T-helper 2 cell treated with Interferon-gamma antibody and Interleukin-4, amounts not matched to agents 5 μg/mL and 100 μg/mL, for 36 hours (primary cell): ENCODE results near the gene KCNQ1.

Experiments used
- DNase-seq: peaks from one replicate; pipeline ENCODE4 v3.0.0; 2021; ENCODE audit warnings: low spot score
- H3K27ac Mint-ChIP-seq: one replicate; pipeline ENCODE4 v1.8.0; 2021; ENCODE audit warnings: mild to moderate bottlenecking, mixed read lengths
- H3K27me3 Mint-ChIP-seq: one replicate; pipeline ENCODE4 v1.8.0; 2021; ENCODE audit warnings: low read depth, mixed read lengths
- H3K36me3 Mint-ChIP-seq: one replicate; pipeline ENCODE4 v1.8.0; 2021; ENCODE audit warnings: low read depth, mixed read lengths
- H3K4me1 Mint-ChIP-seq: one replicate; pipeline ENCODE4 v1.8.0; 2021; ENCODE audit warnings: low read depth, mixed read lengths
- H3K4me3 Mint-ChIP-seq: one replicate; pipeline ENCODE4 v1.8.0; 2022; ENCODE audit warnings: mild to moderate bottlenecking, moderate library complexity, mixed read lengths
- H3K9me3 Mint-ChIP-seq: one replicate; pipeline ENCODE4 v1.8.0; 2021; ENCODE audit warnings: mixed read lengths

KCNQ1 gene

GRCh38 chr11:2404735-2405196 lies 40.0 kb upstream of the KCNQ1 start:
- Mint-ChIP-seq H3K4me3 (no peak overlapping the region), H3K9me3 (no peaks in the 10 kb centered on the region), H3K27ac (no peak overlapping the region), H3K4me1 (peaks cover 3% of the 10 kb centered on the region), H3K36me3 (peaks cover 6% of the 10 kb centered on the region), H3K27me3 (no peaks in the 10 kb centered on the region)
- no peak for DNase-seq

DNA sequence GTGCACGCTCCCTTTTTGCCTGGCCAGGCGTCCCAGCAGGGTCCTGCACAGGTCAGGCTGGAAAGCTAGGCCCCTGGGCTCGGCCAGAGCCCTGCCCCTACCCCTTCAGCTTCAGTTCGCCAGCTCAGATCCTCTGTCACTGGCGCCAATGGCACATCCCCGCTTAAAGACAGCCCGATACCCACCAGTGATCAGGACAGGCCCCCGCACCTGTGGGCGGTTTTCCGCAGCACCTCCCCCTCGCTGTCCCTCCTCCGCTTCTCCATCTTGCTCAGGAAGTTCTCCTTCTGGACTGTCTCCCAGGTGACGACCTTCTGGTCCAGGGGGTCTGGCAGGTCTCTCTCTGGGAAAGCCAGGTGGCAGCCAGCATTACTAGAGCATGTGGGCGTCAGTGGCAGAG lies 38.4 kb upstream of the KCNQ1 start:
- H3K9me3 Mint-ChIP-seq = no peaks in the 10 kb centered on the region
- H3K4me3 Mint-ChIP-seq = no peak overlapping the region
- H3K36me3 Mint-ChIP-seq = peaks cover 6% of the 10 kb centered on the region
- peaks cover 1% of the 10 kb centered on the region for H3K4me1 Mint-ChIP-seq
- DNase-seq = no peak
- H3K27me3 Mint-ChIP-seq = no peaks in the 10 kb centered on the region
- H3K27ac Mint-ChIP-seq = no peak overlapping the region

- no peaks in the 10 kb centered on the region for H3K9me3 Mint-ChIP-seq
These were observed 37.9 kb upstream of the KCNQ1 start for GRCh38 chr11:2406878-2407410.

DNA sequence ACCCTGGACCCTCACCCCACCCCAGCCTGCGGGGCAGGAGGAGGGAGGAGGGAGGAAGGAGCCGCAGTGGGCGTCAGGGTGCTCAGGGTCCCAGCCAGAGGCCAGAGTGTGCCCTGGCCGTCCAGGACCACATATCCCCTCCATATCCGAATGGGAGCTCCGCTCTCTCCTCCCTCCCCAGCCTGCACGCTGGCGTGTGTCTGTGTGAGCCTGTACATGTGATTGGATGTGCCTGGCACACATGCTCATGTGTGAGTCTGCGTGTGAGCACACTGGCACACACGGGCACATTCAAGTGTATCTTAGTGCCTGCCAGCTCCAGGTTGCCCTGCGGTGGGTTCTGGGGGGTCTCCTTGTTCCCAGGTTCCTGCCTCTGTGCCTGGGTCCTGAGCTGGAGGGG lies 36.1 kb upstream of the KCNQ1 start:
- H3K4me3 Mint-ChIP-seq = no peak overlapping the region
- H3K27me3 Mint-ChIP-seq = no peaks in the 10 kb centered on the region
- H3K9me3 Mint-ChIP-seq = no peaks in the 10 kb centered on the region
- H3K27ac Mint-ChIP-seq = no peak overlapping the region
- no peaks in the 10 kb centered on the region for H3K36me3 Mint-ChIP-seq
- H3K4me1 Mint-ChIP-seq = no peaks in the 10 kb centered on the region
- DNase-seq = no peak

More at GRCh38 chr11:2406878-2407410, 37.9 kb upstream of the KCNQ1 start:
- Mint-ChIP-seq H3K4me3 (no peak overlapping the region), H3K27ac (no peak overlapping the region), H3K4me1 (no peaks in the 10 kb centered on the region), H3K27me3 (no peaks in the 10 kb centered on the region), H3K36me3 (peaks cover 6% of the 10 kb centered on the region)
- DNase-seq = no peak

DNA sequence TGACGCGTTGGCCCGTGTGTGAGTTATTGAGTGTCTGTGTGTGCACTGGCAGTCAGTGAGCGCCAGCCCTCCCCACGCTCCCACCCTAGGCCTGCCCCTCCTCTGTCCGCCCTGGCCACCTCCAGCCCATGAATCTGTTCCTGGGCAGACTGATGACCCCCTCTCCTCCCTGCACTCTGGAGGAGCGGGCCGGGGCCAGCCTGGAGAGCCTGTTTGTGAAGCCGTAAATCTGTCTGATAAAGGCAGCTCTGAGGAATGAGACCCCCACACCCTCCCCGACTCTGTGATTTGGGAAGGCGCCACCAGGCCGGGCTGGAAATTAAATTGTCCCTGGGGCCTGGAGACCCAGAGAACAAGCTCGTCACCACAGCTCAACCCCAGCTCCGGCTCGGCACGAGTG lies 35.7 kb upstream of the KCNQ1 start:
- no peaks in the 10 kb centered on the region for H3K4me1 Mint-ChIP-seq
- no peaks in the 10 kb centered on the region for H3K36me3 Mint-ChIP-seq
- no peak overlapping the region for H3K4me3 Mint-ChIP-seq
- H3K9me3 Mint-ChIP-seq = no peaks in the 10 kb centered on the region
- no peaks in the 10 kb centered on the region for H3K27me3 Mint-ChIP-seq
- no peak for DNase-seq
- H3K27ac Mint-ChIP-seq = no peak overlapping the region

DNA sequence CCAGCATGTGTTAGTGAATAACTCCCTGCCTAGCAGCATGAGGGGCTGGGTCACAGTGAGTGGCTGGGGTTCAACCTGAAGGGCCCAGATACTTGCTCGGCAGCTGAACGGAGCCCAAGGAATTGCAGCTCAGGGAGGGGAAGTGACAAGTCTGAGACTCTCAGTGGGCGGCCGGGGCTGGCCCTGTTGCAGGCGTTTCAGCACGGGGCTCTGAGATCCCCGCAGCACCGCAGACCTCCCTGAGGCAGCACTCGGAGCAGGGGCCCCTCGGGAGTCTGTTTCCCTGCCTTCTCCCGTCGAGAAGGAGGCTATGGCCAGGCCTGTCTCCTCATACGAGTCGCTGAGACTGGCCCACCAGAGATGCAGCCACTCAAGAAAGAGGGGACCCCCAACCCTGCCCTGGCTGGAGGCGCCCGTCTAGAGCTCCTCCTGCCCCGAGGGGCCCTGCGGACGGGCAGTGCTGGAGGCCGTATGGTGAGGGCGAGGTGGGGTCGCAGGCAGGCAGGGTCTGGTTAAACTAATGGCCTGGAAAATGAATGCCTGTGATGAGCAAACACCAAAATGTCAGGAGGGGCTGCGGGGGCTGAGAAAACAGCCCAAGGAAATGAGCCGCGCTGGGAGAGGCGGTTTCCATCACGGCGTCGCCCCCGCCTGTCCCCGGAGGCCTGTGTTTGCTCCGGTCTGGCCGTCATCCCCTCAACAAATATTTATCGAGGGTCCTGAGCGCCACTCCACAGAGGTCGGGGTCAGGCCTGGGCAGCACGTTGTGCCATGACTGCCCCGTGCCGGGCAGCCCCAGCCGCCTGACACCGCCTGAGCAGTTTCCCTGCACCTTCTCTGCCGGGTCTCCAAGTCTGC lies 35.0 kb upstream of the KCNQ1 start:
- no peaks in the 10 kb centered on the region for H3K9me3 Mint-ChIP-seq
- H3K4me3 Mint-ChIP-seq = no peak overlapping the region
- no peaks in the 10 kb centered on the region for H3K36me3 Mint-ChIP-seq
- DNase-seq = no peak
- H3K27me3 Mint-ChIP-seq = no peaks in the 10 kb centered on the region
- no peak overlapping the region for H3K27ac Mint-ChIP-seq
- no peaks in the 10 kb centered on the region for H3K4me1 Mint-ChIP-seq

GRCh38 chr11:2410616-2411015 lies 34.2 kb upstream of the KCNQ1 start:
- no peaks in the 10 kb centered on the region for H3K36me3 Mint-ChIP-seq
- H3K9me3 Mint-ChIP-seq = no peaks in the 10 kb centered on the region

GRCh38 chr11:2411446-2412305 lies 33.1 kb upstream of the KCNQ1 start:
- Mint-ChIP-seq H3K9me3 (no peaks in the 10 kb centered on the region), H3K27ac (no peak overlapping the region), H3K4me1 (no peaks in the 10 kb centered on the region), H3K36me3 (no peaks in the 10 kb centered on the region), H3K27me3 (no peaks in the 10 kb centered on the region), H3K4me3 (no peak overlapping the region)
- no peak for DNase-seq

More at GRCh38 chr11:2410616-2411015, 34.2 kb upstream of the KCNQ1 start:
- H3K27me3 Mint-ChIP-seq = no peaks in the 10 kb centered on the region
- no peak overlapping the region for H3K27ac Mint-ChIP-seq
- no peak overlapping the region for H3K4me3 Mint-ChIP-seq
- no peaks in the 10 kb centered on the region for H3K4me1 Mint-ChIP-seq
- no peak for DNase-seq

- Mint-ChIP-seq H3K36me3 (no peaks in the 10 kb centered on the region), H3K9me3 (no peaks in the 10 kb centered on the region), H3K4me1 (no peaks in the 10 kb centered on the region), H3K27ac (no peak overlapping the region), H3K4me3 (no peak overlapping the region), H3K27me3 (no peaks in the 10 kb centered on the region)
- DNase-seq = no peak
These were observed 32.5 kb upstream of the KCNQ1 start for GRCh38 chr11:2412323-2412722.

GRCh38 chr11:2413742-2414579 lies 30.8 kb upstream of the KCNQ1 start:
- no peaks in the 10 kb centered on the region for H3K4me1 Mint-ChIP-seq
- H3K36me3 Mint-ChIP-seq = no peaks in the 10 kb centered on the region
- H3K4me3 Mint-ChIP-seq = no peak overlapping the region
- no peak for DNase-seq
- no peaks in the 10 kb centered on the region for H3K27me3 Mint-ChIP-seq
- no peak overlapping the region for H3K27ac Mint-ChIP-seq
- H3K9me3 Mint-ChIP-seq = no peaks in the 10 kb centered on the region

GRCh38 chr11:2414616-2415015 lies 30.2 kb upstream of the KCNQ1 start:
- Mint-ChIP-seq H3K4me1 (no peaks in the 10 kb centered on the region), H3K27ac (no peak overlapping the region), H3K36me3 (no peaks in the 10 kb centered on the region), H3K9me3 (no peaks in the 10 kb centered on the region), H3K27me3 (no peaks in the 10 kb centered on the region), H3K4me3 (no peak overlapping the region)
- DNase-seq = no peak

GRCh38 chr11:2415171-2415570 lies 29.6 kb upstream of the KCNQ1 start:
- Mint-ChIP-seq H3K27me3 (no peaks in the 10 kb centered on the region), H3K4me3 (no peak overlapping the region), H3K4me1 (no peaks in the 10 kb centered on the region), H3K36me3 (no peaks in the 10 kb centered on the region), H3K27ac (no peak overlapping the region), H3K9me3 (no peaks in the 10 kb centered on the region)
- no peak for DNase-seq

DNA sequence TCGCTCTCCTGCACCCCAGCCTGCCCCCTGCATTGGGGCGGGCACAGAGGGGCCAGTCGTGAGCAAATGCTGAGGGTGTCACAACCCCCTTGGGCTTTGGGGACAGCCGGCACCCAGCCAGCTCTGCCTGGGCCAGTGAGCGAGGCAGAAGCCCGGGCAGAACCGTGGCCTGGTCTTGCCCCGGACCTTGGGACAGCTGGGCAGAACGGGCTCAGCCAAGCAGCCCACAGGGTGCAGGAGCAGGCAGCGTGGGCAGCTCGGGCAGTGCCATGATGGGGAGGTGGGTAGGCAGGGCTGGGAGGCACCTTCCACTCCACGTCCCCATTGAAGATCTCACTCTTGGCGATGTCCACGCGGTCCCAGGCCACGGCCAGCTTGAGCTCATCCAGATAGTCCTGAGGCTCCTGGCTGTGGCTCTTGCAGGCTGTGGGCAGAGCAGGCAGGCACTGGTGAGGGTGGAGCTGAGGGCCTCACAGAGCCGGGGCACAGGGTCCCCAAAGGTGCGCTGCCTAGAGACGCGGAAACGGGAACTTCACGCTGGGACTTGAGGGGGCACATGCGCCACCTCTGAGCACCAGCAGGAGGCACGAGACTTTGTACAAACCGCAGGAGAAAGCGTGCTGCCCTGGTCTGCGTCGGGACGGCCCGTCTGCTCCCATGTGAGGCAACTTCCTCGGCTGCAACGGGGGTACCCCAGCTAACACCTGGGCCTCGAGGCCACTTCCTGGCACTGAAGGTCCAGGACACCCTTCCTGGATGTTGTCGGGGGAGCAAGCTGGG lies 29.0 kb upstream of the KCNQ1 start:
- H3K27ac Mint-ChIP-seq = no peak overlapping the region
- no peak overlapping the region for H3K4me3 Mint-ChIP-seq
- H3K9me3 Mint-ChIP-seq = no peaks in the 10 kb centered on the region
- H3K36me3 Mint-ChIP-seq = no peaks in the 10 kb centered on the region
- H3K4me1 Mint-ChIP-seq = no peaks in the 10 kb centered on the region
- no peak for DNase-seq
- no peaks in the 10 kb centered on the region for H3K27me3 Mint-ChIP-seq
